Left forelimb (tissue), 1 donor: Measurements from ENCODE around the gene OLFM1.

ENCODE experiments used
- DNase-seq: peaks from one replicate; pipeline ENCODE4 v3.0.0-alpha.2; 2018; ENCODE audit warnings: low spot score

The OLFM1 gene

GRCh38 chr9:135090081-135090480 is 2.6 kb downstream of the OLFM1 start:
- DNase-seq = no peak

- DNase-seq = no peak
Observed at GRCh38 chr9:135090547-135090946, 3.1 kb downstream of the OLFM1 start.

GRCh38 chr9:135091545-135091944 is 4.1 kb downstream of the OLFM1 start:
- no peak for DNase-seq

- DNase-seq = no peak
Observed at GRCh38 chr9:135093111-135093510, 5.6 kb downstream of the OLFM1 start.

GRCh38 chr9:135093911-135094584 is 6.6 kb downstream of the OLFM1 start:
- DNase-seq = no peak

GRCh38 chr9:135095470-135096407 is 8.3 kb downstream of the OLFM1 start:
- DNase-seq = no peak

GRCh38 chr9:135096408-135096895 is 9.0 kb downstream of the OLFM1 start:
- DNase-seq = no peak

GRCh38 chr9:135098400-135099105 is 11.1 kb downstream of the OLFM1 start:
- DNase-seq = no peak

- DNase-seq = no peak
Observed at GRCh38 chr9:135099574-135099973, 12.1 kb downstream of the OLFM1 start.

GRCh38 chr9:135100241-135100681 is 12.8 kb downstream of the OLFM1 start:
- no peak for DNase-seq

GRCh38 chr9:135100725-135101410 is 13.4 kb downstream of the OLFM1 start:
- no peak for DNase-seq

- no peak for DNase-seq
Observed at GRCh38 chr9:135101486-135101885, 14.0 kb downstream of the OLFM1 start.

GRCh38 chr9:135101926-135102325 is 14.5 kb downstream of the OLFM1 start:
- no peak for DNase-seq

GRCh38 chr9:135102331-135102730 is 14.9 kb downstream of the OLFM1 start:
- no peak for DNase-seq

GRCh38 chr9:135103001-135103446 is 15.6 kb downstream of the OLFM1 start:
- DNase-seq = no peak

- DNase-seq = no peak
Observed at GRCh38 chr9:135103931-135104639, 16.6 kb downstream of the OLFM1 start.

GRCh38 chr9:135104761-135105160 is 17.3 kb downstream of the OLFM1 start:
- DNase-seq = no peak

GRCh38 chr9:135105211-135105745 is 17.8 kb downstream of the OLFM1 start:
- DNase-seq = no peak

GRCh38 chr9:135105938-135106491 is 18.5 kb downstream of the OLFM1 start:
- DNase-seq = no peak

- DNase-seq = no peak
Observed at GRCh38 chr9:135106551-135107270, 19.2 kb downstream of the OLFM1 start.
